ENCODE measurements around the gene EXOC5.
"Not testable (repeated sequence)": the region's sequence is repeated elsewhere in the genome, so short reads cannot be mapped to it uniquely, and the experiment has no call there.

DNA sequence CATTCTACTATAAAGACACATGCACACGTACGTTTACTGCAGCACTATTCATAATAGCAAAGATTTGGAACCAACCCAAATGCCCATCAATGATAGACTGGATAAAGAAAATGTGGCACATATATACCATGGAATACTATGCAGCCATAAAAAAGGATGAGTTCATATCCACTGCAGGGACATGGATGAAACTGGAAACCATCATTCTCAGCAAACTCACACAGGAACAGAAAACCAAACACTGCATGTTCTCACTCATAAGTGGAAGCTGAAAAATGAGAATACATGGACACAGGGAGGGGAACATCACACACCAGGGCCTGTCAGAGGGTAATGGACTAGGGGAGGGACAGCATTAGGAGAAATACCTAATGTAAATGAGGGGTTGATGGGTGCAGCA, 10.5 kb downstream of the EXOC5 start:
- TF ChIP-seq, protein P1, sequence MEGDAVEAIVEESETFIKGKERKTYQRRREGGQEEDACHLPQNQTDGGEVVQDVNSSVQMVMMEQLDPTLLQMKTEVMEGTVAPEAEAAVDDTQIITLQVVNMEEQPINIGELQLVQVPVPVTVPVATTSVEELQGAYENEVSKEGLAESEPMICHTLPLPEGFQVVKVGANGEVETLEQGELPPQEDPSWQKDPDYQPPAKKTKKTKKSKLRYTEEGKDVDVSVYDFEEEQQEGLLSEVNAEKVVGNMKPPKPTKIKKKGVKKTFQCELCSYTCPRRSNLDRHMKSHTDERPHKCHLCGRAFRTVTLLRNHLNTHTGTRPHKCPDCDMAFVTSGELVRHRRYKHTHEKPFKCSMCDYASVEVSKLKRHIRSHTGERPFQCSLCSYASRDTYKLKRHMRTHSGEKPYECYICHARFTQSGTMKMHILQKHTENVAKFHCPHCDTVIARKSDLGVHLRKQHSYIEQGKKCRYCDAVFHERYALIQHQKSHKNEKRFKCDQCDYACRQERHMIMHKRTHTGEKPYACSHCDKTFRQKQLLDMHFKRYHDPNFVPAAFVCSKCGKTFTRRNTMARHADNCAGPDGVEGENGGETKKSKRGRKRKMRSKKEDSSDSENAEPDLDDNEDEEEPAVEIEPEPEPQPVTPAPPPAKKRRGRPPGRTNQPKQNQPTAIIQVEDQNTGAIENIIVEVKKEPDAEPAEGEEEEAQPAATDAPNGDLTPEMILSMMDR (IDR thresholded peaks at IDR 0.05 in 8 of 11, conservative IDR thresholded peaks at IDR 0.05 in 3 of 11), result not testable (repeated sequence)
- TF ChIP-seq POLR2A (IDR thresholded peaks at IDR 0.05), result not testable (repeated sequence)
